GM13977 (cell line): Measurements from ENCODE around the gene SLC27A2.

Experiments
- DNase-seq: peaks from one replicate; pipeline ENCODE4 v3.0.0; 2012; ENCODE audit warnings: low spot score
- CTCF ChIP-seq: IDR thresholded peaks from 2 replicates; pipeline ENCODE4 v1.5.1; 2012; ENCODE audit warnings: mild to moderate bottlenecking, control low read depth; ENCODE audit not compliant: insufficient read depth; ENCODE audit errors: extremely low read depth, missing control alignments
- in situ Hi-C: fragments of 300-500 bp; cut with MboI; formaldehyde crosslinking; loops from one replicate; pipeline ENCODE4 v1.12.0; 2022; ENCODE audit warnings: low sequenced_read_pairs, low pct_unique_long_range_greater_than_20kb, mixed read lengths, inconsistent platforms; ENCODE audit not compliant: unreplicated experiment

The SLC27A2 gene

DNA sequence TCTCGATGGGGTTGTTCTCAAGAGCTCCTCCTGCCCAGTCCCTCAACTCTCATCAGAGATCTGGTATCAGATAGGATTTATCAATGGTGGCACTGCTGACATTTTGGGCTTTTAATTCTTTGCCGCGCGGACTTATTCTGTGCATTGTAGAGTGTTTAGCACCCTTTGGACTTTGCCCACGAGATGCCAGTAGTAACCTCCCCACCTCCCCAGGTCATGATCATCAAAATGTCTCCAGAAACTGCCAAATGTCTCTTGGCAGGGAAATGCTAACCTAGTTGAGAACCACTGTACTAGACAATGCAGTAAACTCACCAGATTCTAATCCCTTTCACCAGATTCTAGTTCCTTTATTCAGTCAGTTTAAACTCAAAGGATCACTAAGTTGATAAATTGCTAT is 24.0 kb downstream of the SLC27A2 start:
- in situ Hi-C loops = no loop called here
- DNase-seq = no peak
- no peak for TF ChIP-seq CTCF

DNA sequence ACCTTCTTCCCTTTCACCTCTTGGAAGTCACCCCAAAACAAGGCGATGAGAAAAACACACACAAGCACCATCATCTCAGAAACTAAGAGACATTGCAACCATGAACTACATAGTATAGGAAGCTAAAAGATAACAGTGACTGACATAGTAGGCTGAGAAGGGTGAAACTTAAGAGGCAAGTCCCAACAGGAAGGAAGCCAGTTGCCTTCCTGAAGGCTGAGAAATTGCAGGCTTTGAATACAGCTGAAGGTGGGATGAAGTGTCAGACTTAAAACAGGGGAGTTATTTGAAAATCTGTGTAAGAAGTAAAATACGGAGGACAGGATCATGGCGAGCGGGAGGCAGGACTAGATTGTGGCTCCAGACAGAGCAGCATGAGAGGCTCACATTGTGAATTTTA is 27.8 kb downstream of the SLC27A2 start:
- in situ Hi-C loops = no loop called here
- TF ChIP-seq CTCF = no peak
- no peak for DNase-seq

DNA sequence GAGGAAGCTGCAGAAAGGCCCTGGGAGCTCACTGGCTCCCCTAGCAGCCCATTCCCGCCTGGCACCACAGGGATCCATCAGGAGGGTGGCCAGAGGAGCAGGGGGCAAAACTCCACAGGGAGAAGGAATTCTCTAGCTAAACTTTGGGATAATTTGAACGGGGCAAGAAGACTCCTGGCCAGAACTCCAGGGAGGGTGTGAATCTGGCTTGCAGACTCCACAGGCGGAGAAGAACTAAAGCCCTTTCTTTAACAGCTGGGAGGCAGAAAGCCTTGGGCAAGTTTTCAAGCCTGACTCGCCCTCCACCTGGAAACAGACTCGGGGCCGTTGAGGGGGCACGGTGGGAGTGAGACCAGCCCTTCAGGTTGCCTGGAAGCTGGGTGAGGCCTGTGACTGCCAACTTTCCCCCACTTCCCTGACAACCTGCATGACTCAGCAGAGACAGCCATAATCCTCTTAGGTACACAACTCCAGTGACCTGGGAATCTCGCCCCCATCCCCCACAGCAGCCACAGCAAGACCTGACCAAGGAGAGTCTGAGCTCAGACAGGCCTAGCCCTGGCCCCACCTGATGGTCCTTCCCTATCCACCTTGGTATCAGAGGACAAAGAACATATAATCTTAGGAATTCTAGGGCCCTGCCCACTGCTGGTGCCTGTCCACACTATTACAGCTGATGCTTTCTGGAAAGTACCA is 28.6 kb downstream of the SLC27A2 start:
- TF ChIP-seq CTCF = no peak
- DNase-seq = no peak
- in situ Hi-C loops = no loop called here

DNA sequence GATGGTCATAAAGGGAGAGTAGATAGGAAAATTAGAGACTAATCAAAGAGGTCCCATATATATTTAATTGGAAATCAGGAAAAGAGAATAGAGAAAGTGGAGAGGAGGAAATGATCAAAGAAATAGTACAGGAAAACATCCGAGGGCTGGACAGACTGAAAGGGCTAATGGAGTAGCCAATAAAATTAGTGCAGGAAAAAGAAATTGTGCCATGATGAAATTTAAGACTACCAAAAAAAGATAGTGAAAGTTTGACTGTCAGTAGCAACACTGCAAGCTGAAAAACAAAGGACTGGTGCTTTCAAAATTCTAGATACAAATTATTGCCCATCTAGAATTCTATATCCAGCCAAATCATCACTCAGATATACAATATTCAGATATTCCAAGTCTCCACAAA is 36.3 kb downstream of the SLC27A2 start:
- no peak for DNase-seq
- TF ChIP-seq CTCF = no peak
- in situ Hi-C loops = no loop called here

DNA sequence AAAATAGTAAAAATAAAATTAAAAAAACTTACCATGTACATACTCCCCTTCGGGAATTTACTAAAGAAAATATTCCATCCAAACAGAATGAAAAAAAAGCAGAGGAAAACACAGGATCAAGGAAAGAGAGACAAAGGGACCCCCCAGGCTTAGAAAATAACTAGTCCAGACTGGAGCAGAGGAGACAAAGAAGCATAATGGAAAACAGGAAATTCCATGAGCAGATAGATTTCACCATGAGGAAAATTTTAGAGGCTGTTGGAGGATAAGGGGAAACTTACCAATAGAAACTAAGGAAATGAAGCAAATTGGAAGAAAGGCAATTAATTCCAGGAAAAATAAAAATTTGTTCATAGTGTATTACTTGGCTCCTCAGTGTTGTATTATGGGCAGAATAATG is 36.7 kb downstream of the SLC27A2 start:
- in situ Hi-C loops = no loop called here
- TF ChIP-seq CTCF = no peak
- no peak for DNase-seq

- TF ChIP-seq CTCF = no peak
- DNase-seq = no peak
- in situ Hi-C loops = no loop called here
These were observed 37.8 kb downstream of the SLC27A2 start for GRCh38 chr15:50219820-50220219.
